Sigmoid colon (tissue), 4 donors: ENCODE results near the gene TOP3B.

Experiments
- POLR2AphosphoS5 ChIP-seq, 4 donors: sonication (generic); formaldehyde crosslinking; IDR thresholded peaks; one replicate each; pipeline ENCODE4 v1.6.1; 2017; ENCODE audit warnings: antibody characterized with exemption in 4 of 4
- TF ChIP-seq, protein P1 (sequence below), 4 experiments: fragments of 450-650 bp in 3 of 4; fragments of 200-600 bp in 1 of 4; IDR thresholded peaks; one replicate each; pipeline ENCODE4 v1.5.1; 2016 to 2019; ENCODE audit warnings: antibody characterized with exemption in 4 of 4, mild to moderate bottlenecking in 3 of 4, moderate library complexity in 2 of 4

DNA sequence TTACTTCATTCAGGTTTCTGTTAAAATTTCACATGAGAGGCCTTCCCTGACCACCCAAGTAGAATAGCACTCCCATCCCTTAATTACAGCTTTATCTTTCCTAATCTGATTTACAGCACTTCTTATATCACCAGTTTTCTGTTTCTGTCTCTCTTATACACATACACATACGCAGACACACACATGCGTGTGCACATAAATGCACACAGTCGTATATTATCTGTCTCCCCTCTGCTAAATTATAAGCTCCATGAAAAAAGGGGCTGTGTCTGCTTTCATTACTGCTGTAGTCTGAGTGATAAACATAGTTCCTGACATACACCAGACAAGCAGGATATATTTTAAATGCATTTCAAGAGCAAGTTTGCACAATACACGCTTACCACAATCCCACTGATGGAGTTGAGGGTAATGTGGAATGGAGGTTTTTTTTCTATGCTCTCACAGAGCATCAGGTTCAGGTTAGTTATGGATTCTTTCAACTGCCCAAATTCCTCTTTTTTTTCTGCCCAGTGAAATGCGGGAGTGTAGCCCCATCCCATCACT, 13.7 kb upstream of the TOP3B start:
- TF ChIP-seq, protein P1, sequence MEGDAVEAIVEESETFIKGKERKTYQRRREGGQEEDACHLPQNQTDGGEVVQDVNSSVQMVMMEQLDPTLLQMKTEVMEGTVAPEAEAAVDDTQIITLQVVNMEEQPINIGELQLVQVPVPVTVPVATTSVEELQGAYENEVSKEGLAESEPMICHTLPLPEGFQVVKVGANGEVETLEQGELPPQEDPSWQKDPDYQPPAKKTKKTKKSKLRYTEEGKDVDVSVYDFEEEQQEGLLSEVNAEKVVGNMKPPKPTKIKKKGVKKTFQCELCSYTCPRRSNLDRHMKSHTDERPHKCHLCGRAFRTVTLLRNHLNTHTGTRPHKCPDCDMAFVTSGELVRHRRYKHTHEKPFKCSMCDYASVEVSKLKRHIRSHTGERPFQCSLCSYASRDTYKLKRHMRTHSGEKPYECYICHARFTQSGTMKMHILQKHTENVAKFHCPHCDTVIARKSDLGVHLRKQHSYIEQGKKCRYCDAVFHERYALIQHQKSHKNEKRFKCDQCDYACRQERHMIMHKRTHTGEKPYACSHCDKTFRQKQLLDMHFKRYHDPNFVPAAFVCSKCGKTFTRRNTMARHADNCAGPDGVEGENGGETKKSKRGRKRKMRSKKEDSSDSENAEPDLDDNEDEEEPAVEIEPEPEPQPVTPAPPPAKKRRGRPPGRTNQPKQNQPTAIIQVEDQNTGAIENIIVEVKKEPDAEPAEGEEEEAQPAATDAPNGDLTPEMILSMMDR (IDR thresholded peaks at IDR 0.05), result no peak
- no peak for TF ChIP-seq POLR2AphosphoS5 (IDR thresholded peaks at IDR 0.05)
